Stimulated activated CD4-positive, alpha-beta T cell treated with anti-CD3 and anti-CD28 coated beads, Interleukin-1b, Interleukin-23, amount 100 ng/mL, for 1 hour (primary cell): ENCODE data around the gene CGN.

Experiments used
- DNase-seq, 2 donors: peaks; one replicate each; pipeline ENCODE4 v3.0.0-alpha.2; 2020; ENCODE audit warnings: low read depth in 2 of 2

CGN gene

GRCh38 chr1:151499930-151500329, 11.3 kb upstream of the CGN start:
- DNase-seq, result no peak

GRCh38 chr1:151501474-151501873, 9.7 kb upstream of the CGN start:
- DNase-seq, result no peak

GRCh38 chr1:151502035-151502700, 9.0 kb upstream of the CGN start:
- no peak for DNase-seq

GRCh38 chr1:151502859-151503780, 8.1 kb upstream of the CGN start:
- no peak for DNase-seq

GRCh38 chr1:151504252-151504651, 6.9 kb upstream of the CGN start:
- DNase-seq, result no peak

GRCh38 chr1:151504759-151505158, 6.4 kb upstream of the CGN start:
- DNase-seq, result no peak

GRCh38 chr1:151508833-151509232, 2.4 kb upstream of the CGN start:
- DNase-seq, result no peak

- no peak for DNase-seq
Measured at GRCh38 chr1:151509350-151510019, 1.7 kb upstream of the CGN start.

- no peak for DNase-seq
Measured at GRCh38 chr1:151510020-151510405, 1.2 kb upstream of the CGN start.

GRCh38 chr1:151510614-151510956, 602 bp upstream of the CGN start:
- DNase-seq, result no peak

GRCh38 chr1:151511636-151512215, 539 bp downstream of the CGN start:
- DNase-seq, result no peak

GRCh38 chr1:151512326-151512725, 1.1 kb downstream of the CGN start:
- no peak for DNase-seq

- DNase-seq, result no peak
Measured at GRCh38 chr1:151512801-151513625, 1.8 kb downstream of the CGN start.

- DNase-seq, result no peak
Measured at GRCh38 chr1:151513626-151514121, 2.5 kb downstream of the CGN start.

GRCh38 chr1:151514366-151514765, 3.2 kb downstream of the CGN start:
- no peak for DNase-seq

- DNase-seq, result no peak
Measured at GRCh38 chr1:151515265-151515664, 4.1 kb downstream of the CGN start.

- no peak for DNase-seq
Measured at GRCh38 chr1:151516031-151516511, 4.9 kb downstream of the CGN start.

GRCh38 chr1:151518431-151518830, 7.2 kb downstream of the CGN start:
- DNase-seq, result no peak

- DNase-seq, result no peak
Measured at GRCh38 chr1:151518936-151519335, 7.7 kb downstream of the CGN start.

- no peak for DNase-seq
Measured at GRCh38 chr1:151519667-151520066, 8.5 kb downstream of the CGN start.

GRCh38 chr1:151520359-151520758, 9.2 kb downstream of the CGN start:
- no peak for DNase-seq
